GM18909 (cell line): ENCODE measurements around the gene ANKRD36.
"Not testable (repeated sequence)": the region's sequence is repeated elsewhere in the genome, so short reads cannot be mapped to it uniquely, and the experiment has no call there.

Source experiments
- ATAC-seq: cut with Tn5 transposase; IDR thresholded peaks from one replicate; pipeline ENCODE4 v1.9.1; 2021; ENCODE audit warnings: mild to moderate bottlenecking; ENCODE audit not compliant: unreplicated experiment, poor library complexity

Gene ANKRD36

DNA sequence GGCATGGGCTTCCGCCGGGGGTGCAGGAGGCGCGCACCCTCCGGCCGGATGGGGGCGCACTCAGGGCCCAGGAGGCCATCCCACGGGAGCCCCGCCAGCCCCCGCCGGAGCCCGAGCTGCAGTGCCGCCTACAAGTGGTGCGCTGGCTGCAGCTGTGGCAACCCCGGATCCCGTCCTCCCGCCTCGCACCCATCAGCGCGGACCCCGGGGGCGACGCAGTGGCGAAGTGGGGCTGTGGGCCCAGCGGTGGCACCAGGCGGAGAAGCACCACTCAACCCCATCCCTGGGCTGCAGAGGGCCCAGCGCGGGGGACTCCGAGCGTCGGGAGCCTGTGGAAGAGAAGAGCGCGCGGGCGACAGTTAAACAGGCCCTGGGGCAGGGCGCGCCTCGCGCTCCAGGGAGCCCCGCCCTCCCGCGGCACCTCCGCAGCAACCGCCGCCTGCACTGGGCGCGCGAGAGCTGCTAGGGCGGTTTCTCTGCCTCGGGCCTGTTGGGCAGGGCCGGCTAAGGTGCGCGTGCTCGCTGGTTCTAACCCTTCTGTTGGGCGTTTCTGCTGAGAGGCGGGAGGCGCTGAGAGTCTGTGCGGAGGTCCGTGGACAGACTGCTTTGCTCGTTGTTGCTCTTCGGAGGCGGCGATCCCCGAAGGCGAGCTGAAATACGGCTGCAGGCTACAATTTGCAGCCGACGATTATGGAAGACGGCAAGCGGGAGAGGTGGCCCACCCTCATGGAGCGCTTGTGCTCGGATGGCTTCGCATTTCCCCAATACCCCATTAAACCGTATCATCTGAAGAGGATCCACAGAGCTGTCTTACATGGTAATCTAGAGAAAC is at the start of gene ANKRD36:
Gene ANKRD36, plus strand, starts transcription at position 104 of the 832 bp plus-strand sequence. Its CDS starts 587 bp downstream, at position 691.
- ATAC-seq, result peak; percentile 98

DNA sequence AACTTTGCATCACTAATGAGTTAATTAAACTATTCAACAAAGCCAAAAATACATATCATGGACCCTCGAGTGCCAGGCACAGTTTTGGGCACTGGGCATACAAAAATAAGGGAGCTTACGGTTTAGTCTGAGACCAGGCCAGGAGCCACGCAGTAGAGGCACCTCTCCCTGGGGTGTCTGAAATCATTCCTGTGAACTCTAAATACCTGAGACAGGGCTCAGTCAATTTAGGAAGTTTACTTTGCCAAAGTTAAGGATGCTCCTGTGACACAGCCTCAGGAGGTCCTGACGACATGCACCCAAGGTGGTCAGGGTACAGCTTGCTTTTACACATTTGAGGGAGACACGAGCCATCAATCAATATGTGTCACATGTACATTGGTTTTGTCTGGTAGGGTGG is 46.9 kb upstream of the ANKRD36 start:
- not testable (repeated sequence) for ATAC-seq

DNA sequence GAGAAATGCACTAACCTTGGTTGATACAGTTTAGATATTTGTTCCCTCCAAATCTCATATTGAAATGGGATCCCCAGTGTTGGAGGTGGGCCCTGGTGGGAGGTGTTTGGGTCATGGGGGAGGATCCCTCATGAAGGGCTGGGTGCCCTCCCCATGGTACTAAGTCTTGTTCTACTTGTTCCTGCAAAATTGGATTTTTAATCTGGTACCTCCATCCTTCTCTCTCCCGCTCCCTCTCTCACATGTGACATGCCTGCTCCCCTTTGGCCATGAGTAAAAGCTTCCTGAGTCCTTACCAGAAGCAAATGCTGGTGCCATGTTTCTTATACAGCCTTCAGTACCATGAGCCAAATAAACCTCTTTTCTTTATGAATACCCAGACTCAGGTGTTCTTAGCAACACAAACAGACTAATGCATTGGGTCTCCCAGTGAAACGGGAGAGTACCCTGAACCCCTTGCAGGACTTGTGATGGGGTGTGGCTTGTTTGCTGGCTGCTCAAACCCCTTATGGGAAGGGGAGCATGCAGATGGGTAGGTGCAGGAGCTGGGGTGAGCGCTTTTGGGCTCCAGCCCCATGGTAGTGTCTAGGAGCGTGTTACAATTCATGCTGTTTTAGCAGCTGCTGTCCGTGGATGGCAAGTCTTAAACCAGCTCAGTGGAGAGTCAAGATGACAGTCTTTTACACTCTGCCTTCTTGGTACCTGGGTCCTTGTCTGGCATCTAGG is 45.5 kb upstream of the ANKRD36 start:
- ATAC-seq, result no peak

DNA sequence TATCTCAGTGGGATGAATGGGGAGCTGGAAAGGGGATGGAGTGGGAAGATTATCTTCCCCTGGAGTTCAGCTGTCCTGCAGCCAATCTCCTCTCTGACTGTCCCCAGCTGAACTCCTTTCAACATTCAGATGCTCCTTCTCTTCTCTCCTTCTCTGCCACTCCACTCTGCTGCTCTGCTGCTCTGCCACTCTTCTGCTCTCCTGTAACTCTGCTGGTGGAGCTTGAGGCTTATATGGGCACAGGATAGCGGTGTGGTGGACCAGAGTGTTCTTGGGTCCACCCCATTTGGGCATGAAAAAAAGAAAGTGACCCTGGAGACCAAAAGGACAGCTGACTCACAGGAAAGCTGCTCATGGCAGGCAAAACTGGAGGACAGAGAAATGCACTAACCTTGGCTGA is 44.9 kb upstream of the ANKRD36 start:
- ATAC-seq, result no peak

GRCh38 chr2:97068722-97069121 is 44.2 kb upstream of the ANKRD36 start:
- ATAC-seq, result not testable (repeated sequence)

DNA sequence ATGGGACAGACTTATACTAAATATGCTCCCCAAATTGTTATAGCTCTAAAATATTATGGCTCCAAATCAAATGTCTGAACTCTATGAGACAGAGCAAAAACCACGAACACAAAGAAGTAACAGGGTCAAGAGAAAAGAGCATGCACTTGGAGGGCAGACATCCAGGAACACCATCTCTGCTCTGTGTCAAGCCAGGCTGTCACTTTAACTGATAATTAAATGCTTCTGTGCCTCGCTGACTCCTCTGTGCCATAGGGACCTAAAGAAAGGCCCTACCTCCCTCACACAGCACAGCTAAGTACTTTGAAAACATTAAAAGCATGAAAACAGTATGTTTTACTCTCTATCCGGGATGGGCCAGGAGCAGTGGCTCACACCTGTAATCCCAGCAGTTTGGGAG is 42.0 kb upstream of the ANKRD36 start:
- ATAC-seq, result not testable (repeated sequence)

DNA sequence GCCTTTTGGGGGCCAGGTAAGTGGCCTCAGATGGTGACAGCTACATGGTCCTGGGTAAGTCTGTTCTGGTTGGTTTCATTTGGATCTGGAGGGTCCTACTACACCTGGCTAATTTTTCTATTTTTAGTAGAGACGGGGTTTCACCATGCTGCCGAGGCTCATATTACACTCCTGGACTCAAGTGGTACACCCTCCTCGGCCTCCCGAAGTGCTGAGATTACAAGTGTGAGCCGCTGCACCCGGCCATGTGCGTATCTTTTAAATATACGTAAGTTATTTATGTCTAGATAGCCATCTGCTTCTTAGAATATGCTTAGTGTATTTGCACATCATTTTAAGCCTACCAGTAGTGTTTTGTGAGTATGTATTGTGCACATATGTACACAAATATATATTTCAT is 35.7 kb upstream of the ANKRD36 start:
- ATAC-seq, result not testable (repeated sequence)

GRCh38 chr2:97080855-97081254 is 32.1 kb upstream of the ANKRD36 start:
- not testable (repeated sequence) for ATAC-seq

GRCh38 chr2:97082206-97082605 is 30.7 kb upstream of the ANKRD36 start:
- ATAC-seq, result not testable (repeated sequence)

- not testable (repeated sequence) for ATAC-seq
These were observed 29.4 kb upstream of the ANKRD36 start for GRCh38 chr2:97083516-97083915.

- ATAC-seq, result not testable (repeated sequence)
These were observed 27.9 kb upstream of the ANKRD36 start for GRCh38 chr2:97085093-97085492.

GRCh38 chr2:97088706-97089105 is 24.2 kb upstream of the ANKRD36 start:
- not testable (repeated sequence) for ATAC-seq

DNA sequence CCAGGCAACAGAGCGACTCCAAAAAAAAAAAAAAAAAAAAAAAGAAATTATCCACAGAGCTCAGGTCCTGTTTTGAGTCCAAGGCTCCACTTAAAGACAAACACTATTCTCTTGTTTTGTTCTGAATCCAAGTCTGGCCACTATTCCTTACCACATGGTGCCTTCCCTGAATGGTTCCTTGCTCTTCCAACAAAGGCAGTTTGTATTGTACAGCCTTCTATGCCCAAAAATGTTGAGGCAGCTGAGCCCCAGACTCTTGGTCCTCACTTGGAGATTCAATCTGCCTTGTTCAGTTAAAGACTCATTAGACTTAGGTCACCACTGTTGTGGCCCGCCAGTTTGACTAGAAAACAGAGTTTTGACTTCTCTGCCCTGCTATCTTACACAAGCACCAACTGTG is 20.0 kb upstream of the ANKRD36 start:
- not testable (repeated sequence) for ATAC-seq

DNA sequence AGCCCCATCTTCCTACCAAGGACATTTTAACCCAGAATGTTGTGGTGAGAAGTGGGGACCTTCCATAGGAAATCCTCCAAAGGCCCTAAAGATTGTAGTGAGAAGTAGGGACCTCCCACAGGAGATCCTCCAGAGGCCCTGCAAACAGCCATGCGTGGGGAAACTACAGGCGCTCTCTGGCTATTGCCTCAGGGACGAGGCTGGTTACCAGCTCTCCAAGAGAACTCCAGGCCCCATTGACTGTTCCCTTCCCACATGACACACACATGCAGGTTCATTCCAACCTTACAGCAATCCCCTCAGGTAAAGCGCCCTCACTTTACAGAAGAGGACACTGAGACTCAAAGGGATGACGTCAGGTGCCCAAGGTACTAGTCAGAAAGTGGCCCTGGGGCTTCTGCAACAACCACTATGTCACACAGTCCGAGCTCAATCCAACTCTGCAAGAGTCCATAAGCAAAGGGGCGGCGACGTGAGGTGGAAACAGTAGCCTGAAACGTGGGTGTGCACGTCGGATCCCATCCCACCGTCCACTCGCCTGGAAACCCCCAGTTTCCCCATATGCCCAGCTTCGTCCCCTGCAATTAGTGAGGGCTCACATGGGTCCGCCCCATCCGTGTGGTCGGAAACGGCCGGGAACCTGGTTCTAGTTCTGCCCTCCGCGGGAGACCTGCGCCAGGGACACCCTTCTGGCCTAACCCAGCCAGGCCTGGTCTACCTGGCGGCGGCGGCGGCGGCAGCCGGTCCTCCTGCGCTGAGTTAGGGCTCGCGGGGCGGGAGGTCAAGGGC is 18.8 kb upstream of the ANKRD36 start:
- peak; percentile 14 for ATAC-seq

DNA sequence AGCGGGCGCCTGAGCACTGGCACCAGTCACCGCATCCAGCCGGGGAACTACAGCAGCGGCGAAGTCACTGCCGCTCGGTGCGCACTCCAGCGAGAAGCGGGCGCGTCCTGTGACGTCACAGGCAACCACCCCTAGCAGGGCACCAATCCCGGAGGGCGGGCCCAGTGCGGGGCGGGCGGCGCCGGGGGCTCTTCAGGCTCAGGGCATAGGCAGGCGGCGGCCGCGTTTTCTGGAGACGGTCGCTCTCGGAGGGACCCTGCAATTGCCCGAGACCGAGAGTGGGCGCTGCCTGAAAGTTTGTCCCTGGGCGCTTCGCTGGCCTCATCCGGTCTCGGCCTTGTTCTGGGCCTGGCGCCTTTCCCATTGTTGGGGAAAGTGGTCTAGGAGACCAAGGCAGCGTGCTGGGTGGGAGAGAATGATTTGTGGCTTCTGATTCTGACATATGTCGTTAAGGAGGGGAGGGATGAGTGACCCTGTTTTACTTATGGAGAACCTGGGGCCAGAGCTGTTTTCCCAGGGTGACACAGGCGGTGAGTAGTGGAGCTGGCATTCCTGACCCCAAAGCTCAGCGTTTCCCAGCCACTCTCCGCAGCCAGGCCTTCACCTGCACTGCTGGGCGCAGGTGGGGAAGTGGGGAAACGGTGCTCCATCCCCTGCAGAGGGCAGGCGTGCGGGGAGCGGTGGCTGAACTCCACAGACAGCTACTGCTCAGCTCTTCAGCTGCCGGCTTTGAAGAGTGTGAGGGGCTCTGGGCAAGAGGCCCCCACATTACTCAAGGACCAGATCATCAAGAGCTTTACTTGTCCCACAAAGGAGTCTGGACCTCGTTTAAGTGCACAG is 18.0 kb upstream of the ANKRD36 start, which contains the start of gene FAHD2B:
Gene FAHD2B, minus strand, starts transcription at position 111 of the 840 bp plus-strand sequence. CDS start 3,176 bp downstream, outside the sequence.
- peak; percentile 89 for ATAC-seq

DNA sequence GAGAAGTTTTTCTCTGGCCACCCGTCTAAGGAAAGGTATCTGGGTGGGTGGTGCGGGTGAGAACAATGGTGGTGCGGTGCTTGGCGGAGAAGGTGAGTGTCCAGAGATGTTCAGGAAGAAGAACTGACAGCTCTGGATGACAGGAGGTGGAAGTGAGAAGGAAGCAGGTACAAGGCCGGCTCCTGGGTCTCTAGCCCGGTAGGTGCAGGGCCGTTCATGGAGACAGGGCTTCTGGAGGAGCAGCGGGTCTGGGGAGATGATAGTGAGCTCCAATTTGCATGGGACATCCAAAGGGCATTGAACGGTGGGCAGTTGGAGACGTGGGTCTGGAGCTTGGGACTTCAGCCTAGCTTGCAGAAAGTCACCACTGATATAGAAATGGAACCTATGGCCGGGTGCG is 17.3 kb upstream of the ANKRD36 start:
- no peak for ATAC-seq

- not testable (repeated sequence) for ATAC-seq
These were observed 14.1 kb upstream of the ANKRD36 start for GRCh38 chr2:97098786-97099372.

DNA sequence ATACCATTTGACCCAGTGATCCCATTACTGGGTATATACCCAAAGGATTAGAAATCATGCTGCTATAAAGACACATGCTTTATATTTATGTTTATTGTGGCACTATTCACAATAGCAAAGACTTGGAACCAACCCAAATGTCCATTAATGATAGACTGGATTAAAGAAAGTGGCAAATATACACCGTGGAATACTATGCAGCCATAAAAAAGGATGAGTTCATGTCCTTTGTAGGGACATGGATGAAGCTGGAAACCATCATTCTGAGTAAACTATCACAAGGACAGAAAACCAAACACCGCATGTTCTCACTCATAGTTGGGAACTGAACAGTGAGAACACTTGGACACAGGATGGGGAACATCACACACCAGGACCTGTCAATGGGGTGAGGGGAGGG is 6.1 kb upstream of the ANKRD36 start:
- ATAC-seq, result not testable (repeated sequence)

DNA sequence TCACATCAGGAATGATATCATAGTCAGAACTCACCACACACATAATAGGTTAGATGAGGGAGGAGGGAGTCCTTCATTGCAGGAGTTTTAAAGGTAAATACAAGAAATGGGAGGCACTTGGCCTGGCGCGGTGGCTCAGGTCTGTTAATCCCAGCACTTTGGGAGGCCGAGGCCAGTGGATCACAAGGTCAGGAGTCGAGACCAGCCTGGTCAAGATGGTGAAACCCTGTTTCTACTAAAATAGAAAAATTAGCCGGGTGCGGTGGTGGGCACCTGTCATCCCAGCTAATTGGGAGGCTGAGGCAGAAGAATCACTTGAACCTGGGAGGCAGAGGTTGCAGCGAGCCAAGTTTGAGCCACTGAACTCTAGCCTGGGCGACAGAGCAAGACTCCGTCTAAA is 1.7 kb upstream of the ANKRD36 start:
- ATAC-seq, result not testable (repeated sequence)
